Prostate gland (tissue), 2 donors: ENCODE data around the gene BCAS2. TPM values are rescaled to one million over a fixed set of nuclear protein-coding genes. Genes with fewer than 3 reads are reported as not detected.

Experiments
- DNase-seq: peaks from one replicate; pipeline ENCODE4 v3.0.0-alpha.2; 2019; ENCODE audit warnings: low spot score
- H3K27ac ChIP-seq, 2 donors: fragments of 200-600 bp; sonication (generic); 2 replicates each; pipeline ENCODE4 v1.5.1; 2017 to 2019
- H3K27me3 ChIP-seq: fragments of 200-600 bp; sonication (generic); replicated peaks from 2 replicates; pipeline ENCODE4 v1.5.1; 2019; ENCODE audit not compliant: insufficient read depth
- H3K36me3 ChIP-seq, 2 donors: fragments of 200-600 bp; sonication (generic); 1 replicate in 1 of 2; 2 replicates in 1 of 2; pipeline versions ENCODE4 v1.5.1 to v1.8.1; 2017 to 2019
- H3K4me1 ChIP-seq: fragments of 200-600 bp; sonication (generic); replicated peaks from 2 replicates; pipeline ENCODE4 v1.5.1; 2019
- H3K4me3 ChIP-seq, 2 donors: fragments of 200-600 bp; sonication (generic); 2 replicates each; pipeline ENCODE4 v1.5.1; 2017 to 2019
- H3K9me3 ChIP-seq: fragments of 200-600 bp; sonication (generic); 2 replicates; pipeline ENCODE4 v1.5.1; 2017
- CTCF ChIP-seq, 4 experiments: fragments of 200-600 bp in 2 of 4; fragments of 450-650 bp in 2 of 4; sonication (generic) in 2 of 4; IDR thresholded peaks; 1 replicate in 3 of 4; 2 replicates in 1 of 4; pipeline ENCODE4 v1.5.1; 2016 to 2019; ENCODE audit warnings: antibody characterized with exemption in 4 of 4, mild to moderate bottlenecking in 2 of 4, moderate library complexity in 2 of 4
- POLR2A ChIP-seq: fragments of 450-650 bp; IDR thresholded peaks from one replicate; pipeline ENCODE4 v1.6.1; 2016; ENCODE audit warnings: antibody characterized with exemption, mild to moderate bottlenecking
- POLR2AphosphoS5 ChIP-seq: sonication (generic); formaldehyde crosslinking; IDR thresholded peaks from one replicate; pipeline ENCODE4 v1.6.1; 2017; ENCODE audit warnings: antibody characterized with exemption
- WGBS: methylation state at CpG from one replicate; pipeline ENCODE4 v1.1.5; 2018; 5-methylcytosine and 5-hydroxymethylcytosine counted together
- intact Hi-C: fragments of 100-400 bp; cut with DNase I; formaldehyde crosslinking; loops from one replicate; pipeline ENCODE4 v1.14.2; 2022
- total RNA-seq, 2 donors: library from RNA; depleted of rRNA; stranded (reverse); fragments of >200 nt; gene quantifications; one replicate each; pipeline ENCODE4 v1.1.0, GENCODE V29; 2016

BCAS2 gene
- total RNA-seq, 2 donors from 2014 or later: 35.9 to 38.5 TPM

- Histone ChIP-seq H3K27me3 (no peaks in the 10 kb centered on the region), H3K9me3 (no peaks in the 10 kb centered on the region), H3K4me1 (no peaks in the 10 kb centered on the region), H3K36me3 (no peaks in the 10 kb centered on the region), H3K4me3 (no peak overlapping the region), H3K27ac (no peak overlapping the region)
- WGBS: 91% methylated on average over 4 of the region's 4 CpGs
- no peak for DNase-seq
- TF ChIP-seq CTCF (IDR thresholded peaks at IDR 0.05): no peak
- no peak for TF ChIP-seq POLR2AphosphoS5
- TF ChIP-seq POLR2A: no peak
- intact Hi-C loops: no loop called here
Measured at GRCh38 chr1:114551400-114551799, 30.0 kb downstream of the BCAS2 start.

GRCh38 chr1:114550336-114550735 lies 31.1 kb downstream of the BCAS2 start:
- no peak overlapping the region for H3K27ac ChIP-seq
- DNase-seq: no peak
- no peaks in the 10 kb centered on the region for H3K9me3 ChIP-seq
- no peaks in the 10 kb centered on the region for H3K27me3 ChIP-seq
- H3K36me3 ChIP-seq: no peaks in the 10 kb centered on the region
- H3K4me3 ChIP-seq: no peak overlapping the region
- 82% methylated on average over 2 of the region's 2 CpGs for WGBS
- TF ChIP-seq POLR2AphosphoS5 (no peak), CTCF (IDR thresholded peaks at IDR 0.05) (no peak), POLR2A (no peak)
- no peaks in the 10 kb centered on the region for H3K4me1 ChIP-seq
- intact Hi-C loops: no loop called here

- no peak for DNase-seq
- no peaks in the 10 kb centered on the region for H3K4me1 ChIP-seq
- H3K4me3 ChIP-seq: no peak overlapping the region
- no peaks in the 10 kb centered on the region for H3K9me3 ChIP-seq
- H3K27ac ChIP-seq: no peak overlapping the region
- intact Hi-C loops: no loop called here
- 67% methylated on average over 4 of the region's 4 CpGs for WGBS
- H3K36me3 ChIP-seq: no peaks in the 10 kb centered on the region
- TF ChIP-seq POLR2AphosphoS5: no peak
- no peaks in the 10 kb centered on the region for H3K27me3 ChIP-seq
Measured at GRCh38 chr1:114549137-114549536, 32.3 kb downstream of the BCAS2 start.

GRCh38 chr1:114547076-114547475 lies 34.3 kb downstream of the BCAS2 start:
- no peak for DNase-seq
- Histone ChIP-seq H3K9me3 (no peaks in the 10 kb centered on the region), H3K36me3 (no peaks in the 10 kb centered on the region), H3K4me1 (no peaks in the 10 kb centered on the region), H3K27me3 (no peaks in the 10 kb centered on the region), H3K27ac (no peak overlapping the region), H3K4me3 (no peak overlapping the region)
- WGBS: 68% methylated on average over 1 of the region's 1 CpG
- TF ChIP-seq POLR2A (no peak), CTCF (IDR thresholded peaks at IDR 0.05) (no peak), POLR2AphosphoS5 (no peak)
- intact Hi-C loops: no loop called here

- WGBS: 78% methylated on average over 2 of the region's 2 CpGs
- TF ChIP-seq POLR2A: no peak
- no peak for TF ChIP-seq POLR2AphosphoS5
- no peak for TF ChIP-seq CTCF (IDR thresholded peaks at IDR 0.05)
- no peaks in the 10 kb centered on the region for H3K27me3 ChIP-seq
- no peaks in the 10 kb centered on the region for H3K4me1 ChIP-seq
- intact Hi-C loops: no loop called here
- no peak overlapping the region for H3K4me3 ChIP-seq
- no peak overlapping the region for H3K27ac ChIP-seq
- no peaks in the 10 kb centered on the region for H3K36me3 ChIP-seq
- no peaks in the 10 kb centered on the region for H3K9me3 ChIP-seq
- DNase-seq: no peak
Measured at GRCh38 chr1:114545796-114546195, 35.6 kb downstream of the BCAS2 start.
